MCF 10A (cell line): ENCODE data around the gene CFTR. TPM values are rescaled to one million over a fixed set of nuclear protein-coding genes. Genes with fewer than 3 reads are reported as not detected.

Experiments used
- BruUV-seq: library from RNA; stranded (reverse); fragments of 400-500 nt; replicated peaks from 2 replicates; lab custom pipeline; 2021; lab: Mats Ljungman, UMichigan
- CTCF ChIA-PET: fragments of 300-600 bp; sonication (Branson Sonifier 250); formaldehyde crosslinking; extraction: SDS; loops from one replicate; lab custom pipeline; 2021; ENCODE audit warnings: antibody characterized with exemption, inconsistent platforms; lab: Yijun Ruan, JAX
- POLR2A ChIA-PET: fragments of 300-600, 350-650 bp; sonication (Branson Sonifier 250); formaldehyde crosslinking; extraction: SDS; loops from one replicate; lab custom pipeline; 2020; ENCODE audit warnings: antibody characterized with exemption, inconsistent platforms; lab: Yijun Ruan, JAX
- DNase-seq: peaks from one replicate; pipeline ENCODE4 v3.0.0-alpha.2; 2018; ENCODE audit not compliant: unreplicated experiment
- H3K27ac Mint-ChIP-seq: one replicate; pipeline ENCODE4 v1.8.0; 2022; ENCODE audit warnings: mild to moderate bottlenecking, low read depth, mixed read lengths; ENCODE audit not compliant: unreplicated experiment
- H3K27me3 Mint-ChIP-seq: one replicate; pipeline ENCODE4 v1.8.0; 2022; ENCODE audit warnings: mixed read lengths; ENCODE audit not compliant: insufficient read depth, unreplicated experiment
- H3K36me3 Mint-ChIP-seq: one replicate; pipeline ENCODE4 v1.8.0; 2022; ENCODE audit warnings: mild to moderate bottlenecking, moderate library complexity, mixed read lengths; ENCODE audit not compliant: insufficient read depth, unreplicated experiment
- H3K4me1 Mint-ChIP-seq: one replicate; pipeline ENCODE4 v1.8.0; 2022; ENCODE audit warnings: mixed read lengths; ENCODE audit not compliant: insufficient read depth, unreplicated experiment
- H3K4me3 Mint-ChIP-seq: one replicate; pipeline ENCODE4 v1.8.0; 2022; ENCODE audit warnings: mild to moderate bottlenecking, moderate library complexity, mixed read lengths; ENCODE audit not compliant: unreplicated experiment
- H3K9me3 Mint-ChIP-seq: one replicate; pipeline ENCODE4 v1.8.0; 2022; ENCODE audit warnings: mixed read lengths; ENCODE audit not compliant: unreplicated experiment
- CTCF ChIP-seq: fragments of 200-600 bp; IDR thresholded peaks from one replicate; pipeline ENCODE4 v1.8.0; 2022; ENCODE audit warnings: antibody characterized with exemption, mild to moderate bottlenecking; ENCODE audit not compliant: unreplicated experiment
- intact Hi-C: fragments of 100-400 bp; cut with micrococcal nuclease; formaldehyde crosslinking; loops from 2 replicates; pipeline ENCODE4 v1.14.1; 2022
- total RNA-seq: library from RNA; stranded (reverse); gene quantifications from 2 replicates; pipeline ENCODE4 v1.2.3, GENCODE V29; 2022

Gene CFTR
- total RNA-seq, 1 experiment from 2014 or later: not detected

- Mint-ChIP-seq H3K4me1 (no peaks in the 10 kb centered on the region), H3K27me3 (peaks cover 51% of the 10 kb centered on the region), H3K4me3 (no peak overlapping the region), H3K27ac (no peak overlapping the region), H3K9me3 (no peaks in the 10 kb centered on the region), H3K36me3 (no peaks in the 10 kb centered on the region)
- no peak for DNase-seq
- intact Hi-C loops: no loop called here
- POLR2A ChIA-PET: no interaction called here
- BruUV-seq: no TSS peak
- TF ChIP-seq CTCF: no peak
- CTCF ChIA-PET: interaction anchor here (0.6 kb wide), 1 partner anchor 324 kb away, joined by 5 read pairs; no protein-coding TSS in a partner anchor
Observed at GRCh38 chr7:117562759-117563158, 82.9 kb downstream of the CFTR start.

GRCh38 chr7:117564080-117564479, 84.3 kb downstream of the CFTR start:
- no peaks in the 10 kb centered on the region for H3K36me3 Mint-ChIP-seq
- H3K27me3 Mint-ChIP-seq: peaks cover 41% of the 10 kb centered on the region
- no TSS peak for BruUV-seq
- H3K4me3 Mint-ChIP-seq: no peak overlapping the region
- H3K9me3 Mint-ChIP-seq: no peaks in the 10 kb centered on the region
- ChIA-PET CTCF (interaction anchor here (1.0 kb wide), 1 partner anchor 8 kb away, joined by 3 read pairs; no protein-coding TSS in a partner anchor), POLR2A (no interaction called here)
- no peaks in the 10 kb centered on the region for H3K4me1 Mint-ChIP-seq
- intact Hi-C loops: no loop called here
- no peak for TF ChIP-seq CTCF
- no peak overlapping the region for H3K27ac Mint-ChIP-seq
- no peak for DNase-seq

GRCh38 chr7:117564627-117565026, 84.8 kb downstream of the CFTR start:
- BruUV-seq: no TSS peak
- DNase-seq: no peak
- peaks cover 36% of the 10 kb centered on the region for H3K27me3 Mint-ChIP-seq
- H3K27ac Mint-ChIP-seq: no peak overlapping the region
- CTCF ChIA-PET: interaction anchor here (0.5 to 1.0 kb wide), 2 partner anchors 9 to 1682 kb away, joined by 3 read pairs; no protein-coding TSS in a partner anchor
- intact Hi-C loops: no loop called here
- H3K9me3 Mint-ChIP-seq: no peaks in the 10 kb centered on the region
- H3K4me1 Mint-ChIP-seq: no peaks in the 10 kb centered on the region
- POLR2A ChIA-PET: no interaction called here
- TF ChIP-seq CTCF: no peak
- no peak overlapping the region for H3K4me3 Mint-ChIP-seq
- H3K36me3 Mint-ChIP-seq: no peaks in the 10 kb centered on the region

DNA sequence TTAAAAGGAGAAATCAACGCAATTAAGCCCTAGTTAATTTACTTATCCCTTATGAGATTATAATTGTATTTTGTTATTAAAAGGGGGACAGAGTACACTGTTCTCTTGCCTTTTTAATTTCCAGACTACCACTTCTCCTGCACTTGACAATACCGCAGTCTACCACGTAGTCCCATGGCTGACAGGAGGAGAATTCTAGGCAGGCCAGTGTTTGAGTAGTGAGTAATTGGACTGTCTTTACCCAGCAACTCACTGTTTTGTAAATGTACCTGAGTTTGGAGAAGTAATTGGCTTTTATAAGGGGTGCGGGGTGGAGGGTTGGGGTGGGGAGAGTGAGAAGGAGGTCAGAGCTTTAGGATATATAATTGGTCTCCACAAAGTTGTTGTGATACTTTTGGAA, 85.4 kb downstream of the CFTR start:
- DNase-seq: no peak
- POLR2A ChIA-PET: no interaction called here
- Mint-ChIP-seq H3K36me3 (no peaks in the 10 kb centered on the region), H3K9me3 (no peaks in the 10 kb centered on the region), H3K27ac (no peak overlapping the region), H3K4me1 (no peaks in the 10 kb centered on the region), H3K4me3 (no peak overlapping the region), H3K27me3 (peaks cover 34% of the 10 kb centered on the region)
- no TSS peak for BruUV-seq
- intact Hi-C loops: no loop called here
- no peak for TF ChIP-seq CTCF
- CTCF ChIA-PET: interaction anchor here (0.5 to 1.0 kb wide), 2 partner anchors 9 to 1681 kb away, joined by 3 read pairs; no protein-coding TSS in a partner anchor
